Measurements from ENCODE around the gene MINDY4B. TPM values are rescaled to one million over a fixed set of nuclear protein-coding genes. Genes with fewer than 3 reads are reported as not detected.

MINDY4B gene
- total and polyA plus RNA-seq, 2 of the 8 experiments (the other 6 are each of a cell fraction or from before 2014, with no cell fraction given), result not detected

- H2BK5ac ChIP-seq (ENCODE audit: low read depth, low read length), result no peak overlapping the region
- POLR2A ChIA-PET (ENCODE audit: partially characterized antibody), result no interaction called here
- no peaks in the 10 kb centered on the region for H3K36me3 ChIP-seq (ENCODE audit: control insufficient read depth in 2 of 4, insufficient read depth in 4 of 4, low read length in 3 of 4)
- no peak overlapping the region for H3K4ac ChIP-seq (replicated peaks; ENCODE audit: insufficient read length, low read depth, low read length)
- H3K18ac ChIP-seq (ENCODE audit: extremely low read depth, low read length), result no peak overlapping the region
- H3K79me1 ChIP-seq (ENCODE audit: low read depth, low read length), result no peaks in the 10 kb centered on the region
- no peaks in the 10 kb centered on the region for H4K20me1 ChIP-seq (replicated peaks in 1 of 2; ENCODE audit: control insufficient read depth in 1 of 2, insufficient read depth in 2 of 2, low read length in 2 of 2)
- H3K4me3 ChIP-seq (ENCODE audit: extremely low read depth in 1 of 4, insufficient read depth in 2 of 4, low read depth in 3 of 4, low read length in 4 of 4), result no peak overlapping the region
- H2BK12ac ChIP-seq (ENCODE audit: low read depth, low read length), result no peak overlapping the region
- H2AK5ac ChIP-seq (ENCODE audit: low read depth, low read length), result no peak overlapping the region
- H4K5ac ChIP-seq (ENCODE audit: insufficient read length, low read depth, low read length), result no peak overlapping the region
- H4K91ac ChIP-seq (replicated peaks; ENCODE audit: insufficient read length, low read length), result no peak overlapping the region
- H2BK20ac ChIP-seq (ENCODE audit: low read length), result no peak overlapping the region
- H3K56ac ChIP-seq (replicated peaks; ENCODE audit: insufficient read length, low read depth, low read length), result no peak overlapping the region
- no peaks in the 10 kb centered on the region for H3K4me1 ChIP-seq (replicated peaks in 1 of 4; ENCODE audit: control insufficient read depth in 3 of 4, insufficient read depth in 4 of 4, low read length in 3 of 4)
- no peak overlapping the region for H3K23ac ChIP-seq (ENCODE audit: insufficient read length)
- H3K9me3 ChIP-seq (ENCODE audit: insufficient read depth in 2 of 2, low read depth in 1 of 2, low read length in 1 of 2), result no peaks in the 10 kb centered on the region
- H3K79me2 ChIP-seq (ENCODE audit: control insufficient read depth in 1 of 2, insufficient read depth in 2 of 2, low read length in 2 of 2), result no peaks in the 10 kb centered on the region
- H3K27ac ChIP-seq (ENCODE audit: low read depth, low read length), result no peak overlapping the region
- DNase-seq (ENCODE audit: low read depth in 1 of 2, low spot score in 2 of 2), result no peak
- H2BK120ac ChIP-seq (replicated peaks; ENCODE audit: low read depth, low read length), result no peak overlapping the region
- CTCF ChIA-PET (ENCODE audit: partially characterized antibody), result interaction anchor here (1.1 kb wide), 1 partner anchor 12 kb away, joined by 3 read pairs; no protein-coding TSS in a partner anchor
- H3K23me2 ChIP-seq (ENCODE audit: low read depth, low read length), result no peaks in the 10 kb centered on the region
- WGBS, 2 experiments (ENCODE audit: extremely low coverage in 1 of 2, insufficient coverage in 1 of 2, insufficient read length in 1 of 2, insufficient replicate concordance in 2 of 2, low coverage in 1 of 2, low lambda C conversion rate in 2 of 2, missing lambda C conversion rate in 1 of 2), result 86% methylated on average over 1 of the region's 1 CpG; no CpG with 5 or more reads in 1 of the 2 experiments
- H2AFZ ChIP-seq (ENCODE audit: low read length), result no peak overlapping the region
- H3K4me2 ChIP-seq (ENCODE audit: insufficient read depth in 1 of 2, low read depth in 2 of 2, low read length in 2 of 2), result no peak overlapping the region
- H4K8ac ChIP-seq (ENCODE audit: extremely low read depth, insufficient read depth, low read length), result no peak overlapping the region
- H3K27me3 ChIP-seq (replicated peaks in 1 of 4; ENCODE audit: control insufficient read depth in 3 of 4, extremely low read depth in 1 of 4, insufficient read depth in 3 of 4, low read length in 3 of 4), result no peaks in the 10 kb centered on the region
- no peak overlapping the region for H2BK15ac ChIP-seq (ENCODE audit: low read length)
- no peak overlapping the region for H3K14ac ChIP-seq (ENCODE audit: insufficient read length)
- H3K9ac ChIP-seq (replicated peaks in 1 of 4; ENCODE audit: extremely low read depth in 1 of 4, low read depth in 3 of 4, low read length in 3 of 4), result no peak overlapping the region
- FAIRE-seq, result no peak
- TF ChIP-seq HDAC6 (IDR thresholded peaks at IDR 0.05; ENCODE audit: low read depth, low read length) (no peak), RAD21 (IDR thresholded peaks at IDR 0.05 in 1 of 2, conservative IDR thresholded peaks at IDR 0.05 in 1 of 2; ENCODE audit: low read depth in 2 of 2, low read length in 2 of 2) (no peak), NANOG (IDR thresholded peaks at IDR 0.05; ENCODE audit: insufficient read depth, low read depth, low read length, poor library complexity, severe bottlenecking) (no peak), TAF1 (IDR thresholded peaks at IDR 0.05; ENCODE audit: low read depth, low read length) (no peak), KDM1A (IDR thresholded peaks at IDR 0.05; ENCODE audit: borderline replicate concordance, low read length) (no peak), CBX5 (IDR thresholded peaks at IDR 0.05; ENCODE audit: low read depth, low read length) (no peak), USF2 (IDR thresholded peaks at IDR 0.05; ENCODE audit: low read length) (no peak), SAP30 (IDR thresholded peaks at IDR 0.05; ENCODE audit: insufficient read depth, insufficient replicate concordance, low read length) (no peak), TEAD4 (IDR thresholded peaks at IDR 0.05; ENCODE audit: low read depth, low read length) (no peak), ASH2L (IDR thresholded peaks at IDR 0.05; ENCODE audit: low read length) (no peak), SUZ12 (IDR thresholded peaks at IDR 0.05; ENCODE audit: low read length) (no peak), TBP (IDR thresholded peaks at IDR 0.05; ENCODE audit: low read depth, low read length) (no peak)
- TF ChIP-seq, protein P1, sequence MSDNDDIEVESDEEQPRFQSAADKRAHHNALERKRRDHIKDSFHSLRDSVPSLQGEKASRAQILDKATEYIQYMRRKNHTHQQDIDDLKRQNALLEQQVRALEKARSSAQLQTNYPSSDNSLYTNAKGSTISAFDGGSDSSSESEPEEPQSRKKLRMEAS (IDR thresholded peaks at IDR 0.05), result no peak
These were observed 507 bp upstream of the MINDY4B start for GRCh38 chr3:150905746-150906145.

All from H1 (cell line).